Trophoblast cell (in vitro differentiated cells and primary cell): Measurements from ENCODE around the gene RIPK1.

ENCODE experiments used
- DNase-seq, 2 donors: peaks; one replicate each; pipeline ENCODE4 v3.0.0-alpha.2; 2016
- H2AFZ ChIP-seq: 2 replicates; pipeline ENCODE4 v1.6.1; 2013; ENCODE audit warnings: low read length, moderate library complexity, mild to moderate bottlenecking; ENCODE audit not compliant: insufficient read depth, poor library complexity
- H2AK5ac ChIP-seq: 2 replicates; pipeline ENCODE4 v1.6.1; 2013; ENCODE audit warnings: mild to moderate bottlenecking, low read length
- H2BK120ac ChIP-seq: 2 replicates; pipeline ENCODE4 v1.6.1; 2013; ENCODE audit warnings: low read length, mild to moderate bottlenecking, moderate library complexity; ENCODE audit not compliant: insufficient read depth, poor library complexity
- H2BK12ac ChIP-seq: 2 replicates; pipeline ENCODE4 v1.6.1; 2013; ENCODE audit warnings: mild to moderate bottlenecking, low read length, moderate library complexity
- H2BK5ac ChIP-seq: 2 replicates; pipeline ENCODE4 v1.6.1; 2013; ENCODE audit warnings: low read length, low read depth, moderate library complexity, mild to moderate bottlenecking; ENCODE audit not compliant: poor library complexity
- H3K14ac ChIP-seq: 2 replicates; pipeline ENCODE4 v1.6.1; 2013; ENCODE audit warnings: mild to moderate bottlenecking, low read length
- H3K18ac ChIP-seq: 2 replicates; pipeline ENCODE4 v1.6.1; 2013; ENCODE audit warnings: mild to moderate bottlenecking, low read length
- H3K23ac ChIP-seq: 2 replicates; pipeline ENCODE4 v1.6.1; 2013; ENCODE audit warnings: low read length
- H3K27ac ChIP-seq: 2 replicates; pipeline ENCODE4 v1.5.1; 2013; ENCODE audit warnings: low read depth, mild to moderate bottlenecking, inconsistent platforms, low read length, moderate library complexity
- H3K27me3 ChIP-seq: 2 replicates; pipeline ENCODE4 v1.6.1; 2013; ENCODE audit warnings: inconsistent platforms, mild to moderate bottlenecking, low read length, moderate library complexity; ENCODE audit not compliant: insufficient read depth
- H3K36me3 ChIP-seq, 2 experiments: 1 replicate in 1 of 2; 2 replicates in 1 of 2; pipeline ENCODE4 v1.6.1; 2013; ENCODE audit warnings: low read length in 2 of 2, mild to moderate bottlenecking in 2 of 2, moderate library complexity in 1 of 2; ENCODE audit not compliant: insufficient read depth in 2 of 2, control insufficient read depth in 1 of 2
- H3K4ac ChIP-seq: 2 replicates; pipeline ENCODE4 v1.6.1; 2013; ENCODE audit warnings: low read depth, mild to moderate bottlenecking, low read length, moderate library complexity
- H3K4me1 ChIP-seq, 2 experiments: 1 replicate in 1 of 2; 2 replicates in 1 of 2; pipeline ENCODE4 v1.6.1; 2013; ENCODE audit warnings: low read length in 2 of 2, mild to moderate bottlenecking in 2 of 2, moderate library complexity in 1 of 2; ENCODE audit not compliant: insufficient read depth in 2 of 2, control insufficient read depth in 1 of 2
- H3K4me2 ChIP-seq: 2 replicates; pipeline ENCODE4 v1.6.1; 2013; ENCODE audit warnings: inconsistent platforms, mild to moderate bottlenecking, low read length, moderate library complexity
- H3K4me3 ChIP-seq: 2 replicates; pipeline ENCODE4 v1.5.1; 2013; ENCODE audit warnings: mild to moderate bottlenecking, low read depth, low read length, inconsistent platforms
- H3K79me1 ChIP-seq: one replicate; pipeline ENCODE4 v1.6.1; 2013; ENCODE audit warnings: low read length
- H3K79me2 ChIP-seq: 2 replicates; pipeline ENCODE4 v1.6.1; 2013; ENCODE audit warnings: low read length, mild to moderate bottlenecking; ENCODE audit not compliant: control insufficient read depth, insufficient read depth, poor library complexity
- H3K9ac ChIP-seq: 2 replicates; pipeline ENCODE4 v1.6.1; 2013; ENCODE audit warnings: mild to moderate bottlenecking, low read length
- H3K9me3 ChIP-seq: 2 replicates; pipeline ENCODE4 v1.6.1; 2013; ENCODE audit warnings: low read depth, mild to moderate bottlenecking, control low read depth, inconsistent platforms, low read length; ENCODE audit not compliant: insufficient read depth
- H4K12ac ChIP-seq: 2 replicates; pipeline ENCODE4 v1.6.1; 2013; ENCODE audit warnings: low read depth, mild to moderate bottlenecking, low read length, moderate library complexity
- H4K8ac ChIP-seq: 2 replicates; pipeline ENCODE4 v1.6.1; 2013; ENCODE audit warnings: low read depth, mild to moderate bottlenecking, low read length, moderate library complexity
- H4K91ac ChIP-seq: one replicate; pipeline ENCODE4 v1.6.1; 2013; ENCODE audit warnings: low read depth, mild to moderate bottlenecking, low read length, moderate library complexity
- WGBS: extraction: QIAGEN DNeasy Blood & Tissue Kit; methylation state at CpG from one replicate; pipeline ENCODE4 v1.1.7; 2013; ENCODE audit warnings: missing lambda C conversion rate; ENCODE audit not compliant: insufficient read length, insufficient coverage; ENCODE audit errors: extremely low coverage; 5-methylcytosine and 5-hydroxymethylcytosine counted together

RIPK1 gene

DNA sequence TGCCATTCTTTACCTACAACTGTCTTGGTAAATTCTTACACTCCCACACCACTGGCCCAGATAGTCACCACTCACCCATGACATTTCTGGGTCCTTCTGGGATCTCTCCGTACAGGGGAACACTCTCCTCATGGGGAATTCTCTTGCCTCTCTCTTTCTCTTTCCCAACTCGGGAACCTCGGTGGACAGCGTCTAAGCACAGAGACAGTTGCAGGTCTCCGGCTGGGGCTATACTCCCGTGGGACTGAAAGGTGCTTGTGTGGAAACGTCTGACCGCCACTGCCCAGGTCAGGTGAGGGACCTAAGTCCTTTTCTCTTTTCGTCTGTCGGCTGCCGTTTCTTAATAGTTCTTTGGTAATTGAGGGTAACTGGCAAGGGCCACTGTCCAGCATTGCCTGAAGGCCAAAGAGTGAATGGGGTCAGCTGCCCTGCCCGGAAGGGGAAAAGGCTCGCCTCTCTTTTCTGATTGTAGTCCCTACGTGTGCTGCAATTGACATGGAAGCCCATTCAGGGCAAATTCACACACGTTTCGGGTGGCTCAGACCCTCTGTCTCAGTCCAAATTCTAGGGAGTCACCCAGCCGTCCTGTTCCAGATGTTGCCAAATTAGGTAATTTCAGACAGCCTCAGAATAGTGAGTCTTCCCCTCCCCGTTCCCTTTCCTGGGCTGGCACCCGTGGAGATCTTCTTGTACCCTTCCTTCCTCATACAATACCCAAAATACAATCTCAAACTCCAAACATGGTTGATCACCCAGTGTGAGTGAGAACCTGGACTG, 31.2 kb upstream of the RIPK1 start:
- WGBS, result no CpG with 5 or more reads among the region's 19 CpGs
- H4K91ac ChIP-seq, result no peak overlapping the region
- H3K4ac ChIP-seq, result no peak overlapping the region
- no peak overlapping the region for H3K4me2 ChIP-seq
- no peak overlapping the region for H4K12ac ChIP-seq
- H3K4me3 ChIP-seq, result no peak overlapping the region
- no peak overlapping the region for H3K18ac ChIP-seq
- H3K27ac ChIP-seq, result no peak overlapping the region
- H3K4me1 ChIP-seq, result peaks cover 0 to 4% of the 10 kb centered on the region in 2 experiments
- no peak overlapping the region for H3K14ac ChIP-seq
- DNase-seq, result no peak
- H3K36me3 ChIP-seq, result no peaks in the 10 kb centered on the region
- peaks cover 2% of the 10 kb centered on the region for H3K9me3 ChIP-seq
- no peak overlapping the region for H2AFZ ChIP-seq
- H3K79me2 ChIP-seq, result no peaks in the 10 kb centered on the region
- no peak overlapping the region for H2BK120ac ChIP-seq
- H2BK12ac ChIP-seq, result no peak overlapping the region
- H3K79me1 ChIP-seq, result no peaks in the 10 kb centered on the region
- no peak overlapping the region for H2AK5ac ChIP-seq
- H3K9ac ChIP-seq, result no peak overlapping the region
- H2BK5ac ChIP-seq, result no peak overlapping the region
- H3K23ac ChIP-seq, result no peak overlapping the region
- no peaks in the 10 kb centered on the region for H3K27me3 ChIP-seq
- H4K8ac ChIP-seq, result no peak overlapping the region

DNA sequence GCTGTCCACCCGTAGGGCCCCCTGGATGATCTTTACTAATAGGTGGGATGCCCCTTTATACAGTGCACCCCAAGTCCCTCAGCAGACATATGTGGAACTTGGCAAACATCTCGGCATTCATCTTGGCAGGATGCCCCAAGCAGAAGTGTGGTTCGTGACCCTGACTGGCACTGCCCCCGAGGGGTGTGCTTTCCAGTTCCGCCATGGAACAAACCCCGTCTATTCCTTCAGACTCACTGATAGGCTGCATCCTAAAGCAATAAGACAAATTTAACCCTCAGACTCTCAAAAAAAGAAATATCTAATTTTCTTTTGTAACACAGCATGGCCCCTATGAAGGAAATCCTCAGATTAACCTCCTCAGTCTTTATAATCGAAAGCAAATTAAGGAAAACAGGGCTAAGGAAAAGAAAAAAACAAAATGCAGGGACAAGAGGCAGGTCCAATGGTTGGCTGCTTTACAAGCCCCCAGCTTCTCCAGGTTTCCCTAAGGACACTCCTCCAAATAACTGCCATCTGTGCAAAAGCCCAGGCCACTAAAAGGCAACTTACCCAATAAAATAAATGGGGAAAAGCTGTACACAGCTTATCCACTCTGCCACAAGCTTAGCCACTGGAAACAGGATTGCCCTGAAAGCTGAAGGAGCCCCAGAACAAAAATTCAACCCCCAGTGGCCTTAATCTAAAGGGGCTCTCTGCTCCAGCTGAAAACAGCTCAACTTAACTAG, 30.5 kb upstream of the RIPK1 start:
- Histone ChIP-seq H3K9me3 (peaks cover 2% of the 10 kb centered on the region), H2BK12ac (no peak overlapping the region), H3K9ac (no peak overlapping the region), H2AK5ac (no peak overlapping the region), H3K4me1 (peaks cover 0 to 4% of the 10 kb centered on the region in 2 experiments), H3K4me2 (no peak overlapping the region), H3K14ac (no peak overlapping the region), H3K4me3 (no peak overlapping the region), H3K18ac (no peak overlapping the region), H3K79me1 (no peaks in the 10 kb centered on the region), H3K27ac (no peak overlapping the region), H4K8ac (no peak overlapping the region), H2AFZ (no peak overlapping the region), H3K4ac (no peak overlapping the region), H3K27me3 (no peaks in the 10 kb centered on the region), H2BK5ac (no peak overlapping the region), H3K36me3 (no peaks in the 10 kb centered on the region), H4K12ac (no peak overlapping the region), H4K91ac (no peak overlapping the region), H3K23ac (no peak overlapping the region), H3K79me2 (no peaks in the 10 kb centered on the region), H2BK120ac (no peak overlapping the region)
- no peak for DNase-seq
- WGBS, result no CpG with 5 or more reads among the region's 7 CpGs

DNA sequence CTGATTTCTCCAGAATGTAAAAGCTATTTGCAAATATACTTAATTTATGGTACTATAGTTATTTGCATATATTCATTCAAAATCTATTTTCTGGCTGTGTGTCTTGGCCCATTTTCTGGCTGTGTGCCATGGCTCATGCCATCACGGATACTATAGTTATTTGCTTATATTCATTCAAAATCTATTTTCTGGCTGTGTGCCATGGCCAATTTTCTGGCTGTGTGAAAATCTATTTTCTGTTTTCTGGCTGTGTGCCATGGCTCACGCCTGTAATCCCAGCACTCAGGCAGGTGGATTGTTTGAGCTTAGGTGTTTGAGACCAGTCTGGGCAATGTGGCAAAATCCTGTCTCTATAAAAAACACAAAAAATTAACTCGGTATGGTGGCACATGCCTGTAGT, 28.9 kb upstream of the RIPK1 start:
- no peak overlapping the region for H3K4me3 ChIP-seq
- H2AFZ ChIP-seq, result no peak overlapping the region
- H3K9ac ChIP-seq, result no peak overlapping the region
- no peak overlapping the region for H3K23ac ChIP-seq
- no peak overlapping the region for H4K8ac ChIP-seq
- H3K27ac ChIP-seq, result no peak overlapping the region
- peaks cover 0 to 4% of the 10 kb centered on the region in 2 experiments for H3K4me1 ChIP-seq
- WGBS, result no CpG with 5 or more reads among the region's 3 CpGs
- H4K91ac ChIP-seq, result no peak overlapping the region
- no peak overlapping the region for H2BK5ac ChIP-seq
- no peak for DNase-seq
- H3K14ac ChIP-seq, result no peak overlapping the region
- H3K4ac ChIP-seq, result no peak overlapping the region
- no peak overlapping the region for H2BK12ac ChIP-seq
- H3K9me3 ChIP-seq, result no peaks in the 10 kb centered on the region
- no peaks in the 10 kb centered on the region for H3K79me2 ChIP-seq
- no peak overlapping the region for H4K12ac ChIP-seq
- no peak overlapping the region for H2BK120ac ChIP-seq
- no peak overlapping the region for H3K18ac ChIP-seq
- no peak overlapping the region for H3K4me2 ChIP-seq
- H3K36me3 ChIP-seq, result no peaks in the 10 kb centered on the region
- H3K79me1 ChIP-seq, result no peaks in the 10 kb centered on the region
- H2AK5ac ChIP-seq, result no peak overlapping the region
- H3K27me3 ChIP-seq, result no peaks in the 10 kb centered on the region

DNA sequence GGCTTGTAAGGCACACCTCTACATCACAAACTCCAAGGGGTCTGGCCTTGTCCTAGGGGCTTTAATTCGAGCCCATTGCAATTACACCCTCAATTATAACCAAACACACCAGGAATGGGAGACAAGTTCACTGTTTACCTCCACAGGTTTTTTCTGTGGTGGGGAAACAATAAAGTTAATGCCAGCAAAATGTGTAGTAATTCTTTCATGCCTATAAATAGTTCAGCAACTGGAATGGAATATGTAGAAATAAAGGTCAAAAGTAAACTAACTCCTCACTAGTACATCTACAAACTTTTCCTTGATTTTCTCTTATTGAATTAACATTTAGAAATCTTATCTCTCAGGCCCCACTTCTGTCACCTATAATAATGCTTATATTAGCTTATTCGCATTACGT, 27.1 kb upstream of the RIPK1 start:
- H3K14ac ChIP-seq, result no peak overlapping the region
- no peak overlapping the region for H4K8ac ChIP-seq
- H3K9me3 ChIP-seq, result no peaks in the 10 kb centered on the region
- no peak overlapping the region for H3K9ac ChIP-seq
- H3K4me1 ChIP-seq, result peaks cover 0 to 4% of the 10 kb centered on the region in 2 experiments
- H3K79me2 ChIP-seq, result no peaks in the 10 kb centered on the region
- no peak overlapping the region for H2AFZ ChIP-seq
- no peak overlapping the region for H2BK12ac ChIP-seq
- DNase-seq, result no peak
- H2BK120ac ChIP-seq, result no peak overlapping the region
- no peak overlapping the region for H2AK5ac ChIP-seq
- no peaks in the 10 kb centered on the region for H3K27me3 ChIP-seq
- H3K23ac ChIP-seq, result no peak overlapping the region
- no peaks in the 10 kb centered on the region for H3K36me3 ChIP-seq
- no peak overlapping the region for H3K27ac ChIP-seq
- H2BK5ac ChIP-seq, result no peak overlapping the region
- H4K91ac ChIP-seq, result no peak overlapping the region
- no peaks in the 10 kb centered on the region for H3K79me1 ChIP-seq
- H3K18ac ChIP-seq, result no peak overlapping the region
- no peak overlapping the region for H3K4ac ChIP-seq
- H4K12ac ChIP-seq, result no peak overlapping the region
- no CpG with 5 or more reads among the region's 3 CpGs for WGBS
- no peak overlapping the region for H3K4me3 ChIP-seq
- H3K4me2 ChIP-seq, result no peak overlapping the region
